Measurements from ENCODE around the gene BOLA1.
A peak's percentile ranks its signal among the peaks of the same experiment; 100 is the strongest.
"Not testable (repeated sequence)": the region's sequence is repeated elsewhere in the genome, so short reads cannot be mapped to it uniquely, and the experiment has no call there.

The BOLA1 gene

DNA sequence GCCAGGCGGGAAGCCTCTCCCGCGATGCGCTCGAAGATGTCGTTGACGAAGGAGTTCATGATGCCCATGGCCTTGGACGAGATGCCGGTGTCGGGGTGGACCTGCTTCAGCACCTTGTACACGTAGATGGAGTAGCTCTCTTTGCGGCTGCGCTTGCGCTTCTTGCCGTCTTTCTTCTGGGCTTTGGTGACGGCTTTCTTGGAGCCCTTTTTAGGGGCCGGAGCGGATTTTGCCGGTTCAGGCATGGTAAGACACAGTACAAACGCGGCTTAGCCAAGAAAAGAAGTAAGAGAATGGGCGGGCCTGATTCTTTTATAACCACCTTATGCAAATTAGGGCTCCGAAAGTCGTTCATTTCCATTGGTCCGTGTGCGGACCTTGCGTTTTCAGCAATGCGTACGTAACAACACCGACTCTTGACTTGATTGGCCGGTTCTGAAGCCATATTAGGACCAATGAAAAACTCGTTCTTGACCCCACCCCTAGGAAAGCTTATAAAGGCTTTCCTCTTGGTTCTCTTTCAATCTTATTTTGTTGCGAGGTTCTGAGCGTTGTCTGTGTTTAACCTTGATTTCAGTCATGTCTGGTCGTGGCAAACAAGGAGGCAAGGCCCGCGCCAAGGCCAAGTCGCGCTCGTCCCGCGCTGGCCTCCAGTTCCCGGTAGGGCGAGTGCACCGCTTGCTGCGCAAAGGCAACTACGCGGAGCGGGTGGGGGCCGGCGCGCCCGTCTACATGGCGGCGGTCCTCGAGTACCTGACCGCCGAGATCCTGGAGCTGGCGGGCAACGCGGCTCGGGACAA, 12.8 kb upstream of the BOLA1 start:
- peak; percentile 96 for DNase-seq (ENCODE audit: low read depth, low spot score)

DNA sequence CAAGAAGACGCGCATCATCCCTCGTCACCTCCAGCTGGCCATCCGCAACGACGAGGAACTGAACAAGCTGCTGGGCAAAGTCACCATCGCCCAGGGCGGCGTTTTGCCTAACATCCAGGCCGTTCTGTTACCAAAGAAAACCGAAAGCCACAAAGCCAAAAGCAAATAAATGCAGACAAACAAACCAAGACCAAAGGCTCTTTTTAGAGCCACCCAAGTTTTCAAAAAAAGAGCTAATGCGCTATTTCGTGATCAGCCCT, 12.2 kb upstream of the BOLA1 start:
- DNase-seq (ENCODE audit: low read depth, low spot score) = not testable (repeated sequence)

DNA sequence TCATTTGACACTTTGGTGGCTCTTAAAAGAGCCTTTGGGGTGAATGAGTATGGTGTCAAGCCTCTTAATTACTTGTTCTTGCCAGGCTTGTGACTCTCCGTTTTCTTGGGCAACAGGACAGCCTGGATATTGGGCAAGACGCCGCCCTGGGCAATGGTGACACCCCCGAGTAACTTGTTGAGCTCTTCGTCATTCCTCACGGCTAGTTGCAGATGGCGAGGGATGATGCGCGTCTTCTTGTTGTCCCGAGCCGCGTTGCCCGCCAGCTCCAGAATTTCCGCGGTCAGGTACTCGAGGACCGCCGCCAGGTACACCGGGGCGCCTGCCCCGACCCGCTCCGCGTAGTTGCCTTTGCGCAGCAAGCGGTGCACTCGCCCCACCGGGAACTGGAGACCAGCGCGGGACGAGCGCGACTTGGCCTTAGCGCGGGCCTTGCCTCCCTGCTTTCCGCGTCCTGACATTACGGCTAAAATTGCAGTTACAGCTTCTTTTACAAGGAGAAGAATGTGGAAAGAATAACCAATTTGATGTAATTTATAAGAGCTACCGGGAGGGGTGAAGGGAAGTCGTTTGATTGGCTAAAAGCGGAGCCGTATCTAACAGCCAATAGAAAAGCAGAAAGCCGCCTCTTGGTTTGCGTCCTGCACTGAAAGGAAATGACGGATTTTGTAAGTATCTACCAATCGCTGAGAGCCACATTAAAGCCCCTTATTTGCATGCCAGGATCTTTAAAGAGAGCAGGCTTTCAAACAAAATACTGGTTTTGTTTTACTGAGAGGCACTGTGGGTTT, 11.7 kb upstream of the BOLA1 start:
- DNase-seq (ENCODE audit: low read depth, low spot score) = peak; percentile 90

DNA sequence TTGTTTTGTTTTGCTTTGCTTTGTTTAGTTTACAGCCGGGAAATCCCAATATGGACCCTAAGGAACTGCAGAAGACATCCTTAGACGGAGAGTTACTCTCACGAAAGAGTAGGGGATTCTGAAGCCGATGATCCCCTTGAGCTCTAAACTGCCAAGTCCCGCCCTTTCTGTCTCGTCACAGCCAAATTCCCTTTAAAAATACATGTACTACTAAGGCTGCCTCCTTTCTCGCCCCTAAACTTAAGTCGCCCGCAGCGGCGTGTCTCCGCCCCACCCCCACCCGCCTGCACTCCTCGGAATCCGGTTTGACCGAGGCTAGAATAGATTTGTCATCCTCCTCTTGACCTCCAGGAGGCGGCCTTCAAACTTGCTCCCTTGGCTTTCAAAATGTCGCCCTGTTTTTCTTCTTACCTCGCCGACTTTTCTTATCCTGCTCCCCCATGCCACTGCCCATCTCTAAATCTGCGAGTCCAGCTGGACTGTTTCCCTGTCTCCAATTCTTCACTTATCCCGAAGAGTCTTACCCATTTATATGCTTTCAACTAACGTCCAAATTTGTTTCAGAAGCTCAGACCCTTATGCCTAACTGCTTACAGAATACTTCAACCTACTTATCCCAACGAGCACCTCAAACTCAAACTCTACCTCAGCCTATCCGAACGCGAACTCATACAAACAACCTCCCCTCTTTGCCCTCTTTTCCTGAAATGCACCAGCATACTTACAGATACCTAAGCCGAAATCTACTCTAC, 10.9 kb upstream of the BOLA1 start:
- DNase-seq (ENCODE audit: low read depth, low spot score) = peak; percentile 70

DNA sequence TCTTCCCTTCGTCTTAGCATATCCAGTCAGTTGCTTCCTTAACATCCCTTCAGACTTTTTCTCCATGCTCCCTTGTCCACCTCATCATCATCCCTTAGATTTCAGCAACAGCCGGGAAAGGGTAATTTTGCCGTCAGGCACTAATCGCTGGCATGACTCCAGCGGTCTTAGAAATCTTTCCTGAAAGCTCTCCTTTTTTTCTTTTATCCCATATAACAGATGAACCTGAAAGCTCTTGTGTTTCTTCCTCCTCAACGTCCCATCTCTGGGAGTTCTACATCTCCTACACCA, 10.4 kb upstream of the BOLA1 start:
- no peak for DNase-seq (ENCODE audit: low read depth, low spot score)

DNA sequence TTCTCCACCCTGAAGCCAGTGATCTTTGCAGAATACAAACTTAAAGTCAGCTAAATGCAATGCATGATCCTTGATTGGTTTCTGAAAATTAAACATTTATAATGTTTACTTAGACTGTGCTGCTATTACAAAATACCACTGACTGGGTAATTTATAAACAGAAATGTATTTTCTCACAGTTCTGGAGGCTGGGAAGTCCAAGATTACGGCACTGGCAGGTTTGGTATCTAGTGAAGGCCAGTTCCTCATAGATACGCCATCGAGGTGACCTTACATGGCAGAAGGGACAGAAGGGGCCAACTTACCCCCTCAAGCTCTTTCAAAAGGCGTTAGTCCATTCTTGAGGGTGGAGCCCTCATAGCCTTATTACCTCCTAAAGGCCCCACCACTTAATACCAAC, 2.8 kb upstream of the BOLA1 start:
- no peak for DNase-seq (ENCODE audit: low read depth, low spot score)

DNA sequence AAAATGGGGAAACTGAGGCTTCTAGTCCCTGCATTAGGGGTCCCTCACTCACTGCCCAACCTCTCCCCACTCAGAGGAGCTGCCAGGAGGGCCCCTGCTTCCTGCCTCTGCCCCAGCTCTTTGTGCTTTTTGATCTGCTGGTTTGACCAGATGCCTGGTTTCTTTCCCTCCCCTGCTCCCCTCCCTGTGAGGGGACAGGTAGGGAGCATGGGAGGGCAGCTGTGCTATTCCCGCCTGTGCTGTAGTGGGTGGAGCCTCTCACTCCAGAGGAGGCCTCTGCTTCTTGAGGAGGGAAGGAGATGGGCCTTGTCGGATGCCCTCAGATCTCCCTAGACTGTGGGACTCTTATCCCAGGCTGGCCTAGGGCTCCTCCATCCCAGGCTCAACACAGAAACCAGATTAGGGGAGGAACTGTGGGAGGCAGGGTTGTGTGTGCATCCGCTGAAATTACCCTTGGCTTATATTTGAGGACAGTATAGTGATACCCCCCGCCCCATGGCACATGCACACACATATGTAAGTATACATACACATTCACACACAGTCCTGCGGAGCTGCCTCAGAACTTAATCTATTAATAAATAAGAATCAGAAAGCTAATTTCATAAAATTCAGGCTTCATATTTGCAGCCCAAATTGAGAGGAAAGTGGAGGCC, 4.6 kb downstream of the BOLA1 start:
- DNase-seq (ENCODE audit: low read depth, low spot score) = no peak

DNA sequence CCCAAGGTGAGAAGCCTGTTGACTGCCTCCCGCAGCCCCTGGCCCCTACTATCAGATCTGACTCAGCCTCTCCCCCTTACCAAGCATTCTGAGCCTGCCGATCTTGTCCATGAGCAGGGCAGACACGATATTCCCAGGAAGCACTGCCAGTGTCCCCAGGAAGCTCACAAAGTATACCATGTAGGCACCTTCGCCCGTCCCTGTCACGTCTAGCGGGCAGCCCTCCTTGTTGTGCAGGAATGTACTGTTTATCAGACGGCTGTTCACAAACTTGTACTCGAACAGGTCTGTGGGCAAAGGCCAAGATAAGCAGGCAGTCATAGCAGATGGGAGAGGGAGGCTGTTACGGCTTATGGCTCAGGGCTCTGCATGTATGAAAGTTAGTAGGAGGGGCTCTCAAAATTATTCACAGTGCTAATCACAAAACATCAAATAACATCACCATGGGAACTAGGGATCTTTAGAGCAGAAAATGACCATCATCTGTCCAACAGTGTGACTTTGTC, 7.3 kb downstream of the BOLA1 start:
- no peak for DNase-seq (ENCODE audit: low read depth, low spot score)

DNA sequence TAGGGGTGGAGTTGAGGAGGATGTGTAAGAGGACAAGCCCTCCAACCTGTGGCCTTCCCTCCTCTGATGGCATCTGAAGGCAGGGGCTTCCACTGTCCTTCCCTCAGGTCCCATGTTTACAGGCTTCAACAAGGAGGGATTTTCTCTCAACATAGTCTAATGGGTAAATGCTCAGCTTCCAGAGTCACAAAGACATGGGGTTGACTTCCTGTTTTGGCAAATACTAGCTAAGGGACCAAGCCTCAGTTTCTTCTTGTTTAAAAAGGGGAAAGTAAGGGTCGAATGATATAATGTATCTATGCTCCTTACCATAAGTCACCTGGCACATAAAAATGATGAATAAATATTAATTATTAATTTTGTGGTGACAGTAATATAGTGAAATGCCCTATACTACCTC, 15.2 kb downstream of the BOLA1 start:
- no peak for DNase-seq (ENCODE audit: low read depth, low spot score)

DNA sequence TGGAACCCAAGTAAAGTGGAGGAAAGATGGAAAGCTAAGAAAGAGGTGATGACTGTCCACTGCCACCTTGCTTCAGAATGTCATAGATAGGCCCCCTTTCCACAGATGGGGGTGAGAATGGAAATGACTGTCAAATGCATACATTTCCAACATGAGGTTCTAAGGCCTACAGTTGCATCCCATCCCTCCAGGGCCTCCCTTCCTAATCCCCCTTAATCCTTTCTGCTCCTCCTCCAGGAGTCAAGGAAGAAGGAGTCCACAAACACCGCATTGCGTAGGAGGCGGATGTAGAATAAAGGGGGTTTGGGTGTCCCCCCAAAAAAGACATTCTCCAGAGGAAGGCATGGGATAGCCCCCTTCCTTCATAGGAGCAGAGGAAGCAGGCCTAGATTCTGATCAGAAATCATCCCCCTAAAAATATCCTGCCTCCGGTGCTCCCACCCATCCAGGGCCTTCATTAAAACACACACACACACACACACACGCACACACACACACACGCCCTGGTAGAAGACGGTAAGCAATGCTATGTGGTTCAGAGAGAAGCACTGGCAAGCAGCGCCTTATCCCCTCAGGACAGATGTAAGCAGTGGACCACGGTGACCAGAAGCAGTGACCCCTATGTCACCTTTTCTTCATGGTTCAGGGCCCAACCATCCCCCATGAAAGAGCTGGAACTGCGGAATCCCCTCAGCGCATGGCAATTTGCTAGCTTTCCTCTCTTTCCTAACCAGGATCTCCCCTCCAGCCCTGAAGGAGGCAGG, 16.2 kb downstream of the BOLA1 start:
- no peak for DNase-seq (ENCODE audit: low read depth, low spot score)

DNA sequence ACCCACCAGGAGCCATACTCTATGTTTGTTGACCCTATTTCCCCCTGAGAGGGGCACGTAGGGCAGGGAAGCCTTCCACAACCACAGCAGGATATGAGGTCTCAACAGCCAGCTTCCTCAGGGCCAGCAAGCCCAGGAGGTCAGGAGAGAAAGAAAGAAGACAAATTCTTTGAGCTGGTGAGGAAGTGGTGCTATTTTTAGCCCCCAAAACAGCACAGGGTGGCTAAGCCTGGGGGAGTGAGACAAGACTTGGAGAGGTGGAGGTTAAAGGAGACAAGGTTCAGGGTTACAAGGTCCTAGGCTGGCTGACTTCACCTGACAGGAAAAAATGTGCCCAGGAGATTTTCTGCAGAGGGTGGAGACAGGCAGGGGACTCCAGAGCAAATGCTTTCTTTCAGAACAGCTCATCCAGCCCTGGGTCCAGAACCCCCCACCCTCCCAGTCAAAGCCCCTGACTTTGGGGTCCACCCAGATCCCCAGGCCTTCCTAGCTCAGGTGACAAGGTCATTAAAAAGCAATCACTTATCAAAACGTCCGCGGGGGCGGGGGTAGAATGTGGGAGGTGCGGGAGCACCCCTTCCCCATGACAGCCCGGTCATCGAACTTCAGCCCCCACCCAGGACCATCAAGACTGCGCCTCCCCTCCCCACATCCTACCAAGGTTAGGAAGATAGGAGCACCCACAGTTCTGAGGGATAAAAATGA, 17.0 kb downstream of the BOLA1 start:
- no peak for DNase-seq (ENCODE audit: low read depth, low spot score)

DNA sequence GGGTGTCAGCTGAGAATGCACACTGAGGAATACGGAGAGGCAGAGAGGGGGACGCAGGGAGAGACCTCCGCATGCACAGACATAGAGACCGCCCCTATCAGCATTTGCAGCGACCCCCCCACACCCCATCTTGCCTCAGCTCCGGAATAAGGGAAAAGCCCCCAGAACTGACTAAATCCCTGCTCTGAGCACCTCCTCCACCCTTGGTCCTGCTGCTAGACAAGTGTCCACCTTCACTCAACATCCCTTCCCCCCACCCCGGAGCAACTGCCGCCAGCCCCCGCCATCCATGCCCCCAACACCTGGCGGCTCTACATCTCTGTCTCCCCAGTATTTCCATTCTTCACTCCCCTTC, 17.5 kb downstream of the BOLA1 start:
- DNase-seq (ENCODE audit: low read depth, low spot score) = no peak

DNA sequence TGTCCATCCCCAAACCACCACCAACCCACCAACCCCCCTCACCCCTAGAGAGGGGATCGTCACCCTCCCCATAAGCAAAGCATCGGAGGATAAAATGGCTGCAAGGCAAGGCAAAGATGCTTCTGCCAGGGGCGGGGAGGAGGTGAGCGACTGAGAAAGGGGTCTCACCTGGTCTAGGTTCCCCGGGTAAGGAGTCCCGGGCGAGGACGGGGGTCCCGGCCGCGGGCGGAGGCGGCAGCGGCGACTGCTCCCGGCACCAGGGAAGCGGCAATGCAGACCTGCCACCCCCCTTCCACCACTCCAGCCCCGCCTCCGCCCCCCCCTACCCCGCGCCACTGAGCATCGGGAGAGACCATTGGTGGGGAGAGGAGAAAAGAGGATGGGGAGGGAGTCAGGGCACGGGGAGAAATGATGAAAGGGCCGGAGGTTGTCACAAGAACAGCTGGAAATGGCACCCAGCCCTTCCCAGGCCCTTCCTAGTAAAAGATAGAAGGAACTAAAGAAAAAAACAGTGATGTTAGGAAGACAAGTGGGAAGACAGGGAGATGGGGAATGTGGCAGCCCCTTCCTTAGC, 18.3 kb downstream of the BOLA1 start, which contains the start of gene SV2A:
Gene SV2A, minus strand, starts transcription at position 274 of the 574 bp plus-strand sequence. CDS start 4,004 bp downstream, outside the sequence.
- DNase-seq (ENCODE audit: low read depth, low spot score) = no peak

DNA sequence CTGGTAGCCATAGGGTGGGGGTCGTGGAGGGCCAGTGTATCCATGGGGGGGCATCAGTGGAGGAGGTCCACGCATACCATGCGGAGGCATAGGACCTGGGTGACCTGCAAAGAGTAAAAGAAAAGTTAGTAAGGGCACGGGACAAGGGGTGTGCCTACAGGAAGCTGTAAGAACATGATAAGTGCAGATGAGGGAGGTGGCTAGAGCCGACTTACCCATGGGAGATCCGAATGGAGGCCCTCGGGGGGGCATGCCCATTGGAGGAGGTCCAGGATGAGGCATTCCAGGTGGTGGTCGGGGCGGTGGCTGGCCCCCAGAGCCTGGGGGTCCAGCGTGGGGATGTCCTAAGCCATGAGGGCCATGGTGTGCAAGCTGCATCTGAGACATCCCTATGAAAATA, 24.3 kb downstream of the BOLA1 start:
- DNase-seq (ENCODE audit: low read depth, low spot score) = no peak

DNA sequence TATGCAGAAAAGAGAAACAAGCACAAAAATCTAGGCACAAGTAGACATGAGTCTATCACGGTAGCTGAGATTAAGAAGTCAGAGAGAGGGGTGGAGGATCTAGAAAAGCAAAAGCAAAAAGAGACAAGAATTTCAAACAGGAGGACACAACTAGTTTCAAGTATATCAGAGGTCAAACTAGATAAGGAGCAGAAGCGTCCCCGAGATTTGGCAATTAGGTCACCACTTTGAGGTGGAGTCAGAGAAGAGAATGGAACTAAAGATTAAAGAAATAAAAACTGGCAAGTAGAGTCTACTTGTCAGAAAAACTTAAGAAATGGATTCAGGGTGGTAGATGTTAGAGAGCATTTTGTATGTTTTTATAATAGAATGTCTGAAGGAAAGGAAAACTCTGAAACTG, 26.0 kb downstream of the BOLA1 start:
- no peak for DNase-seq (ENCODE audit: low read depth, low spot score)

DNA sequence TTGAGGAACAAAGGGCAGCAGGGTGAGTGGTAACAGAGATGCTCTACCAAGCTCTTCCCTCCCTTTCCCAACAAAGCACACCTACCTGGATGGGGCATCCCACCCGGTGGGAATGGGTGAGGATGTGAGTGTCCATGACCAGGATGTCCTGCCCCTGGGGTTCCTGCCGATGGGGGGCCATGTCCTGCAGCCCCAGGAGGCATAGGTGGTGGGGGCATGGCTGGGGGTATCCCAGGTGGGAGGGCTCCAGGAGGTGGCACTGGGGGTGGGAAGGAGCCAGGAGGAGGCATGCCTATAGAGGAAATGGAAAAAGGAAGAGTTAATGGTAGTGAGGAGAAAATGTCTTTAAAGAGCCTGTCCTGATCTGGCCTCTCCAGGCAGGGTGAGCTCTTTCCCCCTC, 26.4 kb downstream of the BOLA1 start:
- no peak for DNase-seq (ENCODE audit: low read depth, low spot score)

DNA sequence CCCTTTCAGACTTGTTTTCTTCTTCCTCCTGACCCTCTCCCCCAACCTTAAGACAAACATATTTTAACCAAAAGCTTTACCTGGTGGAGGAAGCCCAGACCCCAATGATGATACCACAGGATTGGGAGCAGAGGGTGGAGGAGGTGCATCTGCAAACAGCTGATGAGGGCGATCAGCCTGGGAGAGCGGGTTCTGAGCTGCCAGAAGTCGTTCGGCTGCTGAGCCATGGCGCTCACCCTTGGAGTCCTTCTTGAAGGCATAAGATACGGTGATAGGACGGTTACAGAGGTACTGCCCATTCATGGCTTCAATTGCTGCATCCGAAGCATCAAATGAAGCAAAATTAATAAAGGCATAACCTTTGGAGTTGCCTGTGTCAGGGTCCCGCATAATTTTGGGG, 26.9 kb downstream of the BOLA1 start:
- no peak for DNase-seq (ENCODE audit: low read depth, low spot score)

DNA sequence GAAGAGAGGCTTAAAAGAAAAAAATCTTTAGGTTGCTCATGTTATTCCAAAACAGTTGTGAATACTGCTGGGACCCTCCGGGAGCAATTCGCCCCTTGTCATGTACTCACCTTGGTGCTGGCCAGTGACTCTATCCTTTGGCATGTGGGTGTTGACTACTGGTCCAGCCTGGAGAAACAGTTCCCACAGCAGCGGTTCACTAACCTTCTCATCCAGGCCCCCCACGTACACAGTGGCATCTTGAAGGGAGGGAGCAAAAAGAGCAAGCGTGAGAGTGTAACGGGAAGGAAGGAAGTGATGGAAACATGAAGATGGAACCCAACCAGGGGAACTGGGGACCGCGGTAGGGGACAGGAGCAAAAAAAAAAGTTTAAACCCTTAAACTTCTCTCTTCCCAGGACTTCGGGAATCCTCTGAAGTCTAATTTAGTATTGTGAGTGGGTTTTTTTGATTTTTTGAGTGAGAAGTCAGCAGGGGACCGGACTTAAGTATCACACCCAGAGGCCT, 27.7 kb downstream of the BOLA1 start:
- DNase-seq (ENCODE audit: low read depth, low spot score) = no peak

DNA sequence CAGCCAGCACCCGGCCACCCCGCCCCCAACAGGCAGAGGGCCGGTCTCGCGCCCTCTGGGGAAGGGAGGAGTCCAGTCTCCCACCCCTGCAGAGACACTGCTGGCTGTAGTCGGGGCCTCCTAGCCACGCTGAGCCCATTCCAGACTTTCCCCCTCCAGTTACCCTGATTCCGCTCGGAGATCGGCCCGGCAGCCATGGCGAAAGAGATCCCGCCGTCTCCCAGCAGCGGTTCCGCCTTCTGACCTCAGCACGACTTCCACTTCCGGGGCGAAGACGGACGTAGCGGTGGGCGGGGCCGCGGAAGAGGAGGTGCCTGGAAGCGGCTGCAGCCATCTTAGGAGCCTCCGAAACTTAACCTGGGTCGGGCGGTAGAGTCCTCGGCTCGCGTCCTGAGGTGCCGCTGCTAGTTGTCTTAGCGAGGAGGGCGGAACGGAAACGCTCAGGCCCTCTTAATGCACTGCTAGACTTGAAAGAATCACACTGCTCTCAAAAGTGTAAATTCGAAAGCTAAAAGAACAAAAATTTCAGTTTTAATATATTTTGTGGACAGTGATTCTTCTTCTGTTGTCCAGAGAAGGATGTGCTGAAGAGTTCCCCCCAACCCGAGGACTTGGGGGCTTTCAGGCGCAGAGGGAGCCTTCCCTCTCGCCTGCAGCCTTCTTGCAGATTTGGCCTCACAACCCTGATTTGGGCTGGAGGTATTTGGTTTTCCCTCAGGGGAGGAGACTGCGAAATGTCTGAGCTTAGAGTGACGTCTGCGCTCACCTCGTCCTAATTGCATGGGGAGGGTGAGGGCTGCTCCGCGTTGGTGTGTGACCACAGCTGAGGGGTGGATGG, 28.4 kb downstream of the BOLA1 start, which contains the start of gene SF3B4:
Gene SF3B4, minus strand, starts transcription at position 241 of the 838 bp plus-strand sequence. Its CDS starts 44 bp downstream, at position 197.
- DNase-seq (ENCODE audit: low read depth, low spot score) = peak; percentile 80
